HepG2 (cell line): ENCODE data around the gene OR5A2. TPM values are rescaled to one million over a fixed set of nuclear protein-coding genes. Genes with fewer than 3 reads are reported as not detected.

Experiments used
- polyA plus RNA-seq, 8 experiments: library from polyadenylated mRNA; depleted of rRNA in 3 of 8; stranded (reverse) in 7 of 8; unstranded in 1 of 8; fragments of >200 nt; fragmentation: Illumina TruSeq in 4 of 8; extraction: Trizol in 4 of 8; gene quantifications; 2 replicates each; pipeline versions ENCODE4 v1.2.1 to v1.2.3, GENCODE V29; 2011 to 2016; ENCODE audit warnings: low read depth in 4 of 8, missing spikeins in 1 of 8, mixed read lengths in 1 of 8; ENCODE audit not compliant: insufficient read depth in 1 of 8
- total RNA-seq, 5 experiments: library from RNA; depleted of rRNA; stranded (reverse); fragments of >200 nt; fragmentation: Illumina TruSeq; extraction: Trizol; gene quantifications; 2 replicates each; pipeline ENCODE4 v1.2.3, GENCODE V29; 2016; ENCODE audit warnings: low read depth in 1 of 5

Gene OR5A2
- total and polyA plus RNA-seq, 2 of the 13 experiments (the other 11 are each of a cell fraction or from before 2014, with no cell fraction given): not detected

Other genes starting within 250 kb of the OR5A2 start
- gene MPEG1, start 213.5 kb downstream of the OR5A2 start, total RNA-seq (2016; rRNA removed; fragmentation: Illumina TruSeq; extraction: Trizol): not detected in 2 replicates
- not detected in 2 replicates for gene MPEG1, start 213.5 kb downstream of the OR5A2 start, polyA plus RNA-seq (2011; rRNA removed)
- not detected in 2 replicates for gene OR5AN1, start 67.5 kb downstream of the OR5A2 start, total RNA-seq (2016; rRNA removed; fragmentation: Illumina TruSeq; extraction: Trizol)
- gene OR5AN1, start 67.5 kb downstream of the OR5A2 start, polyA plus RNA-seq (2011; rRNA removed): not detected in 2 replicates
- gene OR5A1, start 10.1 kb upstream of the OR5A2 start, total RNA-seq (2016; rRNA removed; fragmentation: Illumina TruSeq; extraction: Trizol): not detected in 2 replicates
- not detected in 2 replicates for gene OR5A1, start 10.1 kb upstream of the OR5A2 start, polyA plus RNA-seq (2011; rRNA removed)
- gene OR4D6, start 30.5 kb upstream of the OR5A2 start, total RNA-seq (2016; rRNA removed; fragmentation: Illumina TruSeq; extraction: Trizol): not detected in 2 replicates
- not detected in 2 replicates for gene OR4D6, start 30.5 kb upstream of the OR5A2 start, polyA plus RNA-seq (2011; rRNA removed)
- gene OR4D10, start 46.9 kb upstream of the OR5A2 start, total RNA-seq (2016; rRNA removed; fragmentation: Illumina TruSeq; extraction: Trizol): not detected in 2 replicates
- not detected in 2 replicates for gene OR4D10, start 46.9 kb upstream of the OR5A2 start, polyA plus RNA-seq (2011; rRNA removed)
- not detected in 2 replicates for gene OR4D11, start 77.2 kb upstream of the OR5A2 start, total RNA-seq (2016; rRNA removed; fragmentation: Illumina TruSeq; extraction: Trizol)
- gene OR4D11, start 77.2 kb upstream of the OR5A2 start, polyA plus RNA-seq (2011; rRNA removed): not detected in 2 replicates
- not detected in 2 replicates for gene OR4D9, start 85.1 kb upstream of the OR5A2 start, total RNA-seq (2016; rRNA removed; fragmentation: Illumina TruSeq; extraction: Trizol)
- not detected in 2 replicates for gene OR4D9, start 85.1 kb upstream of the OR5A2 start, polyA plus RNA-seq (2011; rRNA removed)
- gene OSBP, start 189.4 kb upstream of the OR5A2 start, total RNA-seq (2016; rRNA removed; fragmentation: Illumina TruSeq; extraction: Trizol): 13.5 and 23.0 TPM in 2 replicates
- gene OSBP, start 189.4 kb upstream of the OR5A2 start, polyA plus RNA-seq (2011; rRNA removed): 12.1 and 12.5 TPM in 2 replicates
- gene PATL1, start 242.6 kb upstream of the OR5A2 start, total RNA-seq (2016; rRNA removed; fragmentation: Illumina TruSeq; extraction: Trizol): 12.9 and 16.6 TPM in 2 replicates
- 24.0 and 26.8 TPM in 2 replicates for gene PATL1, start 242.6 kb upstream of the OR5A2 start, polyA plus RNA-seq (2011; rRNA removed)